GM18499 (cell line): ENCODE data around the gene ZRANB2.

Source experiments
- ATAC-seq: cut with Tn5 transposase; IDR thresholded peaks from one replicate; pipeline ENCODE4 v1.9.1; 2021; ENCODE audit warnings: moderate number of reproducible peaks; ENCODE audit not compliant: insufficient read depth, unreplicated experiment

The ZRANB2 gene

GRCh38 chr1:71080739-71081696, at the start of gene ZRANB2:
ZRANB2 (minus strand) TSS chr1:71081035; CDS start chr1:71080995, 40 bp downstream.
- ATAC-seq: peak; percentile 100

GRCh38 chr1:71128060-71128459, 47.2 kb upstream of the ZRANB2 start:
- ATAC-seq: no peak

- no peak for ATAC-seq
Measured at GRCh38 chr1:71118086-71118485, 37.3 kb upstream of the ZRANB2 start.

- no peak for ATAC-seq
Measured at GRCh38 chr1:71116729-71117128, 35.9 kb upstream of the ZRANB2 start.

GRCh38 chr1:71106658-71107322, 26.0 kb upstream of the ZRANB2 start:
- no peak for ATAC-seq

GRCh38 chr1:71104417-71104816, 23.6 kb upstream of the ZRANB2 start:
- no peak for ATAC-seq

GRCh38 chr1:71101839-71102376, 21.1 kb upstream of the ZRANB2 start:
- no peak for ATAC-seq

GRCh38 chr1:71097428-71097827, 16.6 kb upstream of the ZRANB2 start:
- no peak for ATAC-seq

- no peak for ATAC-seq
Measured at GRCh38 chr1:71094913-71095312, 14.1 kb upstream of the ZRANB2 start.

- ATAC-seq: no peak
Measured at GRCh38 chr1:71093938-71094337, 13.1 kb upstream of the ZRANB2 start.

- no peak for ATAC-seq
Measured at GRCh38 chr1:71089536-71090270, 8.9 kb upstream of the ZRANB2 start.

- ATAC-seq: no peak
Measured at GRCh38 chr1:71088645-71089287, 7.9 kb upstream of the ZRANB2 start.

- no peak for ATAC-seq
Measured at GRCh38 chr1:71087713-71088112, 6.9 kb upstream of the ZRANB2 start.

- ATAC-seq: no peak
Measured at GRCh38 chr1:71087060-71087459, 6.2 kb upstream of the ZRANB2 start.

GRCh38 chr1:71086331-71086730, 5.5 kb upstream of the ZRANB2 start:
- no peak for ATAC-seq

GRCh38 chr1:71083271-71083670, 2.4 kb upstream of the ZRANB2 start:
- no peak for ATAC-seq

GRCh38 chr1:71081697-71082080, 854 bp upstream of the ZRANB2 start:
- ATAC-seq: no peak

GRCh38 chr1:71080230-71080738, 551 bp downstream of the ZRANB2 start:
- no peak for ATAC-seq

GRCh38 chr1:71074681-71075080, 6.2 kb downstream of the ZRANB2 start:
- ATAC-seq: no peak

GRCh38 chr1:71072273-71072672, 8.6 kb downstream of the ZRANB2 start:
- no peak for ATAC-seq
